Head of caudate nucleus (tissue), 42 donors: Measurements from ENCODE around the gene PRUNE1.

ENCODE experiments used
- DNase-seq, 42 donors: peaks; one replicate each; pipeline versions ENCODE4 v3.0.0 to v3.0.0-alpha.2; 2020 to 2021; ENCODE audit warnings: mixed read lengths in 7 of 42
- intact Hi-C: fragments of 100-400 bp; cut with DNase I; formaldehyde crosslinking; loops from one replicate; pipeline ENCODE4 v1.15.0; 2022

PRUNE1 gene

GRCh38 chr1:150974580-150975478, 33.4 kb upstream of the PRUNE1 start, which contains the start of gene CERS2:
Gene CERS2, minus strand, starts transcription at chr1:150974835. Its CDS starts 5,745 bp downstream, at chr1:150969090.
- DNase-seq = peak in 40 of 42 donors; percentile 43 to 89 (median 77)
- intact Hi-C loops = loop anchor here (10.0 kb wide), 2 partner anchors 50 to 100 kb away; partner anchors contain the start of genes ARNT and SETDB1

DNA sequence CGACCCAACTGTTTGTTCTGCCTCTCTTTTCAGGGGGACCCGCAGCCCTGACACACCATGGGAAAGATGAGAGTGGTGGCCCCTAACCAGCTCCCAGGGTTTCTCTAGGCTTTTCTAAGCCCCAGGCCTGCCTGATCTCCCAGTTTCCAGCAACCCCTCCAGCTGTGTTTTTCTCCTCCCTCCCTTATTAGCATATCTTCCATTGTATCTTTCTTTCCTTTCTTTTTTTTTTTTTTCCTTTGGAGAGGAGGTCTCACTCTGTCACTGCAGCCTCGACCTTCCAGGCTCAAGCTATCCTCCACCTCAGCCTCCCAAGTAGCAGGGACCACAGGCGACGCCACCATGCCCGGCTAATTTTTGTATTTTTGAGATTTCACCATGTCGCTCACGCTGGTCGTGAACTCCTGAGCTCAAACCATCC, 31.8 kb upstream of the PRUNE1 start:
- intact Hi-C loops = loop anchor here (10.0 kb wide), 2 partner anchors 52 to 102 kb away; partner anchors contain the start of genes ARNT and SETDB1
- no peak for DNase-seq

DNA sequence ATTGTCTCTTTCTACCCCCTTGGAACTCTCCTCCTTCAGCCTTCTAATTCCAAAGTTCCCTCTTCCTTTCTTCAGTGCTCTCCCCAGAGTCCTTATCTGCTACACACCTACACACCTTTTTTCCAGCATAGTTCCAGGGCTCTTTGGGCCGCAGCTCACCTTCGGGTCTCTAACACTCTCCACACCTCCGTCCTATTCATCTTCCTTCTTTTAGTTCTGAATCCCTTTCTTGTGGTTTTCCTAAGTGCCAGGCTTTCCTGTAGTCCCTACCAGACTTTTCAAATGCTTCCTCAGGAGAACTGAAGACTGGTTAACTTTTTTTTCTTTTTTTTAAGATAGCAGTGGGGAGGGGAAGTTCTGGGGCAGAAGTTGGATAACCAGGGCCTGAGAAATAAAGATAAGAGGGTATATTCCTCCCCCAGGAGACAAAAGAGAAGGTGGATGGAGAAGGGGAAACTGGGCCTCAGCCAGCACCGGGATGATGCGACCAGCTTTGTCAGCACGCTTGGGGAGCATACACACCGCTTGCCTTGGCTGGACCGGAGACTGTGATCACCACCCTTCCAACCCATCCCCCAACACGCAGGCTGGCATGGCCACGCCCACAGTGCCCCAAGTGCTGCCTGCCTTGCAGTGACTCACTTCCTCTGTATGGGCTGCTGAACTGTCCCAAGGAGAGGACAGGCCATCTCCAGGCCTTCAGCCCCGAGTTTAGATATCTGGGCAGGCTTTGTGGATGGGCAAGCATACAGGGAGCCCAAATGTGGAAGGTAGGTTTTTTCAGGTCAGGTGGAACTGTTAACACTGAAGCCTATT, 31.2 kb upstream of the PRUNE1 start:
- peak; percentile 65 to 94 (median 82) for DNase-seq
- intact Hi-C loops = loop anchor here (10.0 kb wide), 2 partner anchors 52 to 102 kb away; partner anchors contain the start of genes ARNT and SETDB1

DNA sequence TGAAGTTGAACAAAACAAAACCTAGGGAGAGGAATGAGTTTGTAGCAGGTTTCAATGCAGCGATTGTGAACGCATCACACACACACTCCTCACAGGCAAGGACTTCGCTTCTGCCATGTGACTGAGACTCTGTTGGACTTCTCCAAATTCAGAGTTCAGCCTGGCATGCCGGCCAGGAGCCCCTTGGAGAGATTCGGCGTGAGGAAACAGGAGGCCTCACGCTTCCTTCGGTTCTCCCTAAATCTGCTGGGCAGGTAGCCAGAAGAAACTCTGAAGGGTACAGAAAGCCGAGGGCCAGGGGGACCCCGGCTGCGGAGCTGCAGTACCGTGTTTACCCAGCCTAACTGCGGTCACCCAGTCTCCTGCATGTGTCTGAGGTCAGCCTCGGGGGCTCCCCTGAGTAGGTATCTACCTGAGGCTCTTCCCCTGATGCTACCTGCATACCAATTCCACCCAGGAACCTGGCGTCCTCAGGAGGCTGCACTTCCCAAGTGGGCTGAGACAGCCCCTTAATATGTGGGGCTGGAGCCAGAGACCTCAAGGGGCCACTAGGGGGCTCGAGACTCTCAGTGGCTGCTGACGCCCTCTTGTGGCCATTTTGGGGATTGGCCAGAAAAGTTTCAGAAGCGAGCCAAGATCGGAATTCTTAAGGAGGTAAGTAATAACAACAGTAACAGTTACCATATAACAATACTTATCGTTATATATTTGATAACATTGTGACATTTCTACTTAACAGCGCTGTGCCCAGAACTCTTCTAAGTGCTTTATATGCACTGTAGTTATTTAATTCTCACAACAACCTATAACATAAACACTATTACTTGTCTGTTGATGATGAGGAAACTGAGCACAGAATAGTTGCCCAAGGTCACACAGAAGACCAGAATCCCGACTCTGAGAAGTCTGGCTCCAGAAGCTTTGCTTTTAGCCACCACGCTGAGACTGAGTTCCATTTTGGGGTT, 28.9 kb upstream of the PRUNE1 start:
- peak; percentile 53 to 96 (median 88) for DNase-seq
- intact Hi-C loops = loop anchor here (10.0 kb wide), 2 partner anchors 55 to 105 kb away; partner anchors contain the start of genes ARNT and SETDB1

GRCh38 chr1:150981177-150981804, 27.0 kb upstream of the PRUNE1 start:
- DNase-seq = no peak
- intact Hi-C loops = no loop called here

- intact Hi-C loops = no loop called here
- DNase-seq = no peak
Observed at GRCh38 chr1:150981805-150982712, 26.2 kb upstream of the PRUNE1 start, which contains the start of gene ANXA9. Gene ANXA9, plus strand, starts transcription at chr1:150982292. Its CDS starts 814 bp downstream, at chr1:150983106.

DNA sequence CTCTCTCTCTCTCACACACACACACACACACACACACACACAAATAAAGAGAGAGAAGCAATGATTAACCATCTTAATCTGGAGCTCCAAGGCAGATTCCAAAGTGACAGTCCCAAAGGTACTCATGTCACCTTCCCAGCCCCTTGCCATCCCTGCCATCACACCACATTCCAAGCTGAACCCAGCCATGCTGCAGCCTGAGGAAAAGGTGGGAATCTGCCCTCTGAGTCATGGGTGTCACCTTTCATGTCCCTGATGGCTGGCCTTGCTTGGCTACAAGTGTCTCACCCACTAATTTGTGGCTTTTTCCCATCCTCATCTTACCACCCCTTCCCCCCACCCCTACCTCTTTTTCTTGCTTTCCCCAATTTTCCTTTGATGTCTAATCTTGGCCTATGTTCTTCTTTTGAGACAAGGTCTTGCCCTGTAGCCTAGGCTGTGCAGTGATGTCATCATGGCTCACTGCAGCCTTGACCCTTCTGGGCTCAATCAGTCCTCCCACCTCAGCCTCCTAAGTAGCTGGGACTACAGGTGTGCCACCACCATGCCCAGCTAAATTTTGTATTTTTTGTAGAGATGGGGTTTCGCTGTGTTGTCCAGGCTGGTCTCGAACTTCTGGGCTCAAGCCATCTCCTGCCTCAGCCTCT, 22.9 kb upstream of the PRUNE1 start:
- intact Hi-C loops = no loop called here
- DNase-seq = no peak

DNA sequence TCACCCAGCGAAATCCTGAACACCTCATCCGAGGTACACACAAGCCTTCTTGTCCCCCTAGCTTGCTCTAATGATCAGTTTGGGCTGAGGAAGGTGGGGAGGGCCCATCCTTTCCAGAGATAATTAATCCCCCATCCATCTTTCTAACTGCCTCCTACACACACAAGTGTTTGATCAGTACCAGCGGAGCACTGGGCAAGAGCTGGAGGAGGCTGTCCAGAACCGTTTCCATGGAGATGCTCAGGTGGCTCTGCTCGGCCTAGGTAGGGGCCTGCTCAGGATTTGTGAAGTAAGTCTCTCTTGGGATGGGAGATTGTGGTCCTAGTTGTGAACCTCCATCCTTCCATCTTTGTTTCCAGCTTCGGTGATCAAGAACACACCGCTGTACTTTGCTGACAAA, 20.3 kb upstream of the PRUNE1 start:
- intact Hi-C loops = no loop called here
- DNase-seq = no peak

DNA sequence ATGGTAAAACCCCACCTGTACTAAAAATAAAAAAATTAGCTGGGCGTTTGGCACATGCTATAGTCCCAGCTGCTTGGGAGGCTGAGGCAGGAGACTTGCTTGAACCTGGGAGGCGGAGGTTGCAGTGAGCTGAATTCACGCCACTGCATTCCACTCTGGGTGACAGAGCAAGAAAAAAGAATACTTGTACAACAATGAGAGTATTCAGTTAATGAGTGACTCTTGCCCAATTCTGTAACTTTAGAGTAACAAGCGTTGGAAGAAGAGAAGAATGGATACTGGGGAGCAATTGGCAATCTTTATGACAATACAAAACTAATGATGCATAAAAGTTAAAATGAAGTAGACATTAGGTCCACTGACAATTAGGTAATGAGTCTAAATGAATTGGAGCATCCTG, 15.6 kb upstream of the PRUNE1 start:
- no peak for DNase-seq
- intact Hi-C loops = no loop called here

- intact Hi-C loops = no loop called here
- no peak for DNase-seq
Observed at GRCh38 chr1:150994248-150994647, 14.0 kb upstream of the PRUNE1 start.

- intact Hi-C loops = no loop called here
- no peak for DNase-seq
Observed at GRCh38 chr1:150995460-150995859, 12.8 kb upstream of the PRUNE1 start.

GRCh38 chr1:150995896-150996295, 12.4 kb upstream of the PRUNE1 start:
- peak in 16 of 42 donors; percentile 26 to 77 (median 52) for DNase-seq
- intact Hi-C loops = no loop called here

DNA sequence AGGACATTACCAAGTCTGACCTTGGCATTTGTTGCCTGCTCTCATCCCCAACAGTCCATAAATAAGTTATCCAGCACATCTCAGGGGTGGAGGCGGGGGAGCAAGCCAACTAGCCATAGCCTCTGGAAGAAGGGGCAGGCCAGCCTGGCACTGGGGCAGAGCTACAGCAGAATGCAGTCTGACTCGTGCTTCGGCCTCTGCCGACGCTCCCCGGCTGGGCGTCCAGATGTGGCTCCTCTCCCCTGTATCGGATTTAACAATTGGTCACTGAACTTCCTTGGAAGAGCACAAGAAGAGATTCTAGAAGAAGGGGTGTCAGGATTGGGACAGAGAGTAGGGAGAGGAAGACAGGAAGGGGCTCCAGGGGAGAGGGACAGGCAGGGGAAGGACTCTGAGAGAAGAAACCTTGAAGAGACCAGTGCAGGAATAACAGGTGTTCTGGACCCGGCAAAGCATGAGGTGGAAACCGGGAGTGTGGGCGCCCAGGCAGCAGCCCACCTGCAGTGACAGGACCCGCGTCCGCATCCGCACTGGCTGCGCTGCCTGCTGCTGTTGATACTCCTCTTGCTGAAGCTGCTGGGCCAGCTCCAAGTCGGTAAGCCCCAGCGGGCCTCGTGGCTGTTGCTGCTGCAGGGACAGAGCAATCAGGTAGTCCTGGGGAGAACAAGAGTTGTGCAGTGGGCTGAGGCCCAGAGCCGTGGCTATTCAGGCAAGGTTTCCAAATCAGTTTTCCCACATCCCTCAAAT, 10.9 kb upstream of the PRUNE1 start:
- DNase-seq = no peak
- intact Hi-C loops = no loop called here

GRCh38 chr1:150997949-150998348, 10.3 kb upstream of the PRUNE1 start:
- intact Hi-C loops = no loop called here
- DNase-seq = no peak

GRCh38 chr1:150999051-150999674, 9.1 kb upstream of the PRUNE1 start:
- peak in 20 of 42 donors; percentile 21 to 73 (median 42) for DNase-seq
- intact Hi-C loops = no loop called here
